Spleen (tissue), 7 donors: ENCODE measurements around the gene OTUD3.

Experiments
- POLR2A ChIP-seq, 3 donors: fragments of 450-650 bp; IDR thresholded peaks; one replicate each; pipeline ENCODE4 v1.5.1; 2017; ENCODE audit warnings: antibody characterized with exemption in 3 of 3, mild to moderate bottlenecking in 1 of 3
- POLR2AphosphoS5 ChIP-seq, 3 donors: sonication (generic); formaldehyde crosslinking; IDR thresholded peaks; one replicate each; pipeline ENCODE4 v1.5.1; 2017; ENCODE audit warnings: antibody characterized with exemption in 3 of 3
- TF ChIP-seq, protein P1 (sequence below), 11 experiments: fragments of 200-600 bp in 7 of 11; fragments of 450-650 bp in 4 of 11; sonication (generic) in 4 of 11; IDR thresholded peaks in 8 of 11; conservative IDR thresholded peaks in 3 of 11; 1 replicate in 7 of 11; 2 replicates in 4 of 11; pipeline versions ENCODE4 v1.4.0 to v1.8.0; 2016 to 2021; ENCODE audit warnings: antibody characterized with exemption in 11 of 11, inconsistent platforms in 4 of 11, mild to moderate bottlenecking in 1 of 11
- donor health status: DM: no; HTN: no; CAD: no; lungs with moderate emphysema.
- donor health status: DM: no; HTN: no; CAD: no.
- donor health status: DM: no; HTN: no; CAD: no.

DNA sequence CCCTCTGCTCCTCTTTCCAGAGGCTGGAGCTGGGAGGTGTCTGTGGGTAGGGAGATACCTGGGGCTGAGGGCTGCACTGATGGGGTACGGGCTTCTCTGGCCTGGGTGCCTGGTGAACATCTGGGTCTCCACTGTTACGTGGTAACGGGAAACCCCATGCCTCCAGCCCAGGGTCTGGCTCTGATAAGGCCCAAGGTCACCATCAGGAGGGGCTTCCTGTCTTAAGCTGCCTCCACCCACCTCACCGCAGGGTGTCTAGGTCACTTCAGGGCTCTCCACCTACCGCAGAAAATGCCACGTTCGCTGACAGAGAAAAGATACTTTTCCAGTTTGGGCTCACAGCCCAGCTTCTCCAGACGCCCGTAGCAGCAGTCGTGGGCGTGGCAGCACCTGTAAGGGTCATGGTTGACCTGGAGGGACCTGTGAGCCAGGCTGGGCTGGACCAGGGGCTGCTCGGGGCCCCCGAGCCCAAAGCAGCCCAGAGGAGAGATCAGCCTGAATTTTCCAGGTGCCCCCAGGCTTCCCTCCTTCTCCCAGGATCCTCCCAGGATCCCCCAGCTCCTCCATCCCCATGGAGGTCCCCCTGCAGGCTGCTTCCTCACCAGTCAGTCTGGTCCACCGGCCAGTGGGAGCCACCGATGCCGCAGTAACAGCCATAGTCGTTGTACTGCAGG, 40.0 kb downstream of the OTUD3 start:
- TF ChIP-seq, protein P1, sequence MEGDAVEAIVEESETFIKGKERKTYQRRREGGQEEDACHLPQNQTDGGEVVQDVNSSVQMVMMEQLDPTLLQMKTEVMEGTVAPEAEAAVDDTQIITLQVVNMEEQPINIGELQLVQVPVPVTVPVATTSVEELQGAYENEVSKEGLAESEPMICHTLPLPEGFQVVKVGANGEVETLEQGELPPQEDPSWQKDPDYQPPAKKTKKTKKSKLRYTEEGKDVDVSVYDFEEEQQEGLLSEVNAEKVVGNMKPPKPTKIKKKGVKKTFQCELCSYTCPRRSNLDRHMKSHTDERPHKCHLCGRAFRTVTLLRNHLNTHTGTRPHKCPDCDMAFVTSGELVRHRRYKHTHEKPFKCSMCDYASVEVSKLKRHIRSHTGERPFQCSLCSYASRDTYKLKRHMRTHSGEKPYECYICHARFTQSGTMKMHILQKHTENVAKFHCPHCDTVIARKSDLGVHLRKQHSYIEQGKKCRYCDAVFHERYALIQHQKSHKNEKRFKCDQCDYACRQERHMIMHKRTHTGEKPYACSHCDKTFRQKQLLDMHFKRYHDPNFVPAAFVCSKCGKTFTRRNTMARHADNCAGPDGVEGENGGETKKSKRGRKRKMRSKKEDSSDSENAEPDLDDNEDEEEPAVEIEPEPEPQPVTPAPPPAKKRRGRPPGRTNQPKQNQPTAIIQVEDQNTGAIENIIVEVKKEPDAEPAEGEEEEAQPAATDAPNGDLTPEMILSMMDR (IDR thresholded peaks at IDR 0.05 in 8 of 11, conservative IDR thresholded peaks at IDR 0.05 in 3 of 11): no peak
- TF ChIP-seq POLR2A (IDR thresholded peaks at IDR 0.05): no peak
- TF ChIP-seq POLR2AphosphoS5 (IDR thresholded peaks at IDR 0.05): peak in 1 of 3 donors; percentile 21
